GM21447 (cell line): ENCODE results near the gene DBX2.
"Not testable (repeated sequence)": the region's sequence is repeated elsewhere in the genome, so short reads cannot be mapped to it uniquely, and the experiment has no call there.

Experiments
- ATAC-seq: cut with Tn5 transposase; IDR thresholded peaks from one replicate; pipeline ENCODE4 v1.9.1; 2021; ENCODE audit not compliant: unreplicated experiment

Gene DBX2

GRCh38 chr12:45012749-45013148 lies 38.1 kb downstream of the DBX2 start:
- ATAC-seq, result no peak

GRCh38 chr12:45010059-45010458 lies 40.8 kb downstream of the DBX2 start:
- ATAC-seq, result no peak

- no peak for ATAC-seq
These were observed 42.7 kb downstream of the DBX2 start for GRCh38 chr12:45008211-45008610.

GRCh38 chr12:44999355-44999754 lies 51.5 kb downstream of the DBX2 start:
- no peak for ATAC-seq

- no peak for ATAC-seq
These were observed 57.7 kb downstream of the DBX2 start for GRCh38 chr12:44993161-44993560.

- ATAC-seq, result not testable (repeated sequence)
These were observed 66.0 kb downstream of the DBX2 start for GRCh38 chr12:44984863-44985262.

- ATAC-seq, result no peak
These were observed 71.0 kb downstream of the DBX2 start for GRCh38 chr12:44979918-44980317.

GRCh38 chr12:44976246-44976645 lies 74.7 kb downstream of the DBX2 start:
- ATAC-seq, result no peak

GRCh38 chr12:44972746-44973421 lies 78.0 kb downstream of the DBX2 start:
- ATAC-seq, result peak; percentile 79

GRCh38 chr12:44968965-44969364 lies 81.9 kb downstream of the DBX2 start:
- no peak for ATAC-seq
